ENCODE data around the gene CDC34. TPM values are rescaled to one million over a fixed set of nuclear protein-coding genes. Genes with fewer than 3 reads are reported as not detected.

The CDC34 gene, protein sequence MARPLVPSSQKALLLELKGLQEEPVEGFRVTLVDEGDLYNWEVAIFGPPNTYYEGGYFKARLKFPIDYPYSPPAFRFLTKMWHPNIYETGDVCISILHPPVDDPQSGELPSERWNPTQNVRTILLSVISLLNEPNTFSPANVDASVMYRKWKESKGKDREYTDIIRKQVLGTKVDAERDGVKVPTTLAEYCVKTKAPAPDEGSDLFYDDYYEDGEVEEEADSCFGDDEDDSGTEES
- total RNA-seq, result 51.9 and 64.0 TPM in 2 replicates

DNA sequence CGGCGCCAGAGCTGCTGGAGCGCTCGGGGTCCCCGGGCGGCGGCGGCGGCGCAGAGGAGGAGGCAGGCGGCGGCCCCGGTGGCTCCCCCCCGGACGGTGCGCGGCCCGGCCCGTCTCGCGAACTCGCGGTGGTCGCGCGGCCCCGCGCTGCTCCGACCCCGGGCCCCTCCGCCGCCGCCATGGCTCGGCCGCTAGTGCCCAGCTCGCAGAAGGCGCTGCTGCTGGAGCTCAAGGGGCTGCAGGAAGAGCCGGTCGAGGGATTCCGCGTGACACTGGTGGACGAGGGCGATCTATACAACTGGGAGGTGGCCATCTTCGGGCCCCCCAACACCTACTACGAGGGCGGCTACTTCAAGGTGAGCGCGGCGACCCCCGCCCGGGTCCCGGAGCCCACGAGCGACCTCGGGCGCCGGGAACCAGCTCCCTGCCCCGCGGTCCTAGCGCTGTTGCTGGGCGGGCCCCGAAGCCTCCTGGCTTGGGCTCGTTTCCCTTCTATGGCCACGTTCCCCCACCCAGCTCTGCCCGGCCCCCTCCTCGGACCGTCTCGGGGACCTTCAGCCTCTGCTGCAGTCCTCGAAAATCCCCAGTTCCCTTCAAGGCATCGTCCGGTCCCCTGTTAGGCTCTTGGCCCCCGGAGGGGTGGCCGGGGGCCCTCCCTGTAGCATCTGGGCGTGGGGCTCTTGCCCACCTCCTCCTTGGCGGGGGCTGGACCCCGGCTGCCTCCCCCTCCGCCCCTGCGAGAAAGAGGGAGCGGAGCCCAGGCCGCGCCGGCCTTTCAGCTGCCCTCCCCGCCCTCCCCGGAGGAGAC lies at the start of gene CDC34:
Gene CDC34, plus strand, starts transcription at position 8 of the 808 bp plus-strand sequence. Its CDS starts 172 bp downstream, at position 180.

DNA sequence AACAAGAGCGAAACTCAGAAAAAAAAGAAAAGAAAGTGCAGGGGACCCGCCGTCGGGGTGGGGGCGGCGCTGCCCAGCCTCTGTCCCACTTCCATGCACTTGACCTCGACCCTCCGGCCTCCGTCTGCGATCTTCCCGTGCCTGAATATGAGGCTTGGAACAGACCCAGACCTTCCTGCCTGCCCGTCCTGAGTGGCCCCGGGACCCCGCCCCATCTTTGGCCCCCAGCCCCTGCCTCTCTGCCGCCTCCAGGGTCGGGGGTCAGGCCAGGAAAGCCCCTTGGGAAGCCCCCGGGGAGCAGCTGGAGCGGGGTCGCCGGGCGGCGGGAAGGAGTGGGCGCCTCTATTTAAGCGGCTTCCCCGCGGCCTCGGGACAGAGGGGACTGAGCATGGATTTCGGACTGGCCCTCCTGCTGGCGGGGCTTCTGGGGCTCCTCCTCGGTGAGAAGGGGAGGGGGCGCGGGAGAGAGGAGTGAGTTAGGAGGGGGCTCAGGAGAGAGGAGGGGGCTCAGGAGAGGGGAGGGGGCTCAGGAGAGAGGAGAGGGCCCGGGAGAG lies 35.4 kb upstream of the CDC34 start, which contains the start of gene MADCAM1:
Gene MADCAM1, plus strand, starts transcription at position 375 of the 554 bp plus-strand sequence. Its CDS starts 14 bp downstream, at position 389.

DNA sequence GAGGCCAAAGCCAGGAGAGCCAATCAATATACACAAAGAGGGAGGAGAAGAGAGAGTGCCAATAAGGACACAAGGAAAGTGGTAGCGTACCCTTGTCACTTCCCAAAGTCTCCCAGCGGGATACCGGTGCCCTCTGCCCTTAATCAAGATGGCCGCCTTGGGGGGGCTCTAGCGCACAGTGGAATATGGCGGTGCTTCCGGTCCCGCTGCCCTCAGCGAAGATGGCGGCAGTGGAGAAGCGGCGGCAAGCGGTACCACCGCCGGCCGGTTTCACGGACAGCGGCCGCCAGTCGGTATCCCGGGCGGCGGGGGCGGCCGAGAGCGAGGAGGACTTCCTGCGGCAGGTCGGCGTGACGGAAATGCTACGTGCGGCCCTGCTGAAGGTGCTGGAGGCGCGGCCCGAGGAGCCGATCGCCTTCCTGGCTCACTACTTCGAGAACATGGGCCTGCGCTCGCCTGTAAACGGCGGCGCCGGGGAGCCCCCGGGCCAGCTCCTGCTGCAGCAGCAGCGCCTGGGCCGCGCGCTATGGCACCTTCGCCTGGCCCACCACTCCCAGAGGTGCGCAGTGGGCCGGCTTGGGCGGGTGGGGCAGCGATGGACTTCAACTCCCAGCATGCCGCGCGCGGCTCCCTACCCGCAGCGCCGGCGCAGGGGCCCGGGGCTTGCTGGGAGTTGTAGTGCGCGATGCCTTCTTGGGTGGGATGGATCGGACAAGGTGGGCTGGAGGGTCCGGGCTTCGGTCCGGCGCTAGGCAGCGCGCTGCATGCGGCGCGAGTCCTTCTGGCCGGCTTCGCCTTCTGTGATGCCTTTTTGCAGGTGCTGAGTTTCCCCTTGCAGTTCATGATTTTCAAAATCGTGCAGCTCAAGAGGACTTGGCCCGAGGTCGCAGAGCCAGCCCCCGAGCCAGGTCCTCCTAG lies 24.0 kb upstream of the CDC34 start, which contains the start of gene TPGS1:
Gene TPGS1, plus strand, starts transcription at position 212 of the 918 bp plus-strand sequence. Its CDS starts 10 bp downstream, at position 222.

DNA sequence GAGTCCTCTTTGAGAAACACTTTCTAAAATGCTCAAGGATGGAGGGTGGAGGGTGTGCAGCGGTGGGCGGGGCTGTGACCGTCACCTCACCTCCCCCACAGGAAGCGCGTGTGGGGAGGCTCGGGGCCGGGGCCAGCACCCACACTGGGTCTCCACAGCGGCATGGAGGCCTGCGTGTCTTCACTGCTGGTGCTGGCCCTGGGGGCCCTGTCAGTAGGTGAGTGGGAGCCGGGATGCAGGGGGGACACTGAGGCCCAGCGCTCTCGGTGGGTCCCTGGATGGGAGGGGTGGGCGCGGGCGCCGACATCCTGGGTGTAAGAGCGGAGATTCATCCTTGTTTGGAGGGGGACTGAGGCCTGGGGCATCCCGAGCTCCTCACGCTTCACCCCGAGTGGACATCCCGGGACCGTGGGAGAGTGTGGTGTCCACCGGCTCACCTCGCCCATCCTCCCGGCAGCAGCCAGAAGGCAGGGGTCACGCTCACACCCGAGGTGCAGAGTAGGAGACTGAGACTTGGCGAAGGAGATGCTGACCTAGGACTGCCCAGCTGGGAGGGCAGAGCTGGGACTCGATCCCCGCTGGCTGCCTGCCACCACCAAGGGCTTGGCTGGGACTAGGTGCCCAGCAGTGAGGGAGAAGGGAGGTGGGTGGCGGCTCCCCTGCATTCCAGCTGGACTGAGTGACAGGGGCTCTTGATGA lies 12.5 kb downstream of the CDC34 start, which contains the start of gene GZMM:
Gene GZMM, plus strand, starts transcription at position 144 of the 699 bp plus-strand sequence. Its CDS starts 19 bp downstream, at position 163.

DNA sequence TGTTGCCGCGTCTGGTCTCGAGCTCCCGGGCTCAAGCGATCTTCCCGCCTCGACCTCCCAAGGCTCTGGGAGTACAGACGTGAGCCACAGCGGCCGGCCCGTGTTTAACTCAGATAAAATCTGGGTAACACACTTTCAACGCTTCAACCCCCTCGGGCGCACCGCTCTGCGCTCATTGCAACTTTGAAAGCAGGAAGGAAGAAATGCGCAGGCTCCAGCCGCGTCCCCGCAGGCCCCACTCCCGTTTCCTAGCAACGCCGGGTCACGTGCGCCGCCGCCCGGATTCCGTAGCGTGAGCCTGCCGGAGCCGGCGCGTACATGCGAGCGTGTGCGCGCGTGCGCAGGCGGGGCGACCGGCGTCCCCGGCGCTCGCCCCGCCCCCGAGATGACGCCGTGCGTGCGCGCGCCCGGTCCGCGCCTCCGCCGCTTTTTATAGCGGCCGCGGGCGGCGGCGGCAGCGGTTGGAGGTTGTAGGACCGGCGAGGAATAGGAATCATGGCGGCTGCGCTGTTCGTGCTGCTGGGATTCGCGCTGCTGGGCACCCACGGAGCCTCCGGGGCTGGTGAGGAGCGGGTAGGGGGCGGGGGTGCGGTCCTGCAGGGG lies 40.7 kb downstream of the CDC34 start, which contains the start of gene BSG:
Gene BSG, plus strand, starts transcription at position 457 of the 603 bp plus-strand sequence. Its CDS starts 39 bp downstream, at position 496.

DNA sequence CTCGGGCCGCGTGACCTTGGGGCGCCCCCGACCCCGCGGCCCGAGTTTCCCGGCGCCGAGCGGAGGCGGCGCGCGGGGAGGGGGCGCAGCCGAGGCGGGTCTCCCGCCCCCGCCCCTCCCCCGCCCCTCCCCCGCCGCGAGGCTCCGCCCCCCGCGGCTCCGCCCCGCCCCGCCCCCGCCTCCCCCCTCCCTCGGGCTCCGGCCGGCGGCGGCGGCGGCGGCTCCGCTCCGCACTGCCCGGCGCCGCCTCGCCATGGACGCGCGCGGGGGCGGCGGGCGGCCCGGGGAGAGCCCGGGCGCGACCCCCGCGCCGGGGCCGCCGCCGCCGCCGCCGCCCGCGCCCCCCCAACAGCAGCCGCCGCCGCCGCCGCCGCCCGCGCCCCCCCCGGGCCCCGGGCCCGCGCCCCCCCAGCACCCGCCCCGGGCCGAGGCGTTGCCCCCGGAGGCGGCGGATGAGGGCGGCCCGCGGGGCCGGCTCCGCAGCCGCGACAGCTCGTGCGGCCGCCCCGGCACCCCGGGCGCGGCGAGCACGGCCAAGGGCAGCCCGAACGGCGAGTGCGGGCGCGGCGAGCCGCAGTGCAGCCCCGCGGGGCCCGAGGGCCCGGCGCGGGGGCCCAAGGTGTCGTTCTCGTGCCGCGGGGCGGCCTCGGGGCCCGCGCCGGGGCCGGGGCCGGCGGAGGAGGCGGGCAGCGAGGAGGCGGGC lies 58.3 kb downstream of the CDC34 start, which contains the start of gene HCN2:
Gene HCN2, plus strand, starts transcription at position 189 of the 703 bp plus-strand sequence. Its CDS starts 65 bp downstream, at position 254.

Other genes with a start within 250 kb of the CDC34 start
- gene PLPP2, start 240.4 kb upstream of the CDC34 start, total RNA-seq, result 1.9 and 2.2 TPM in 2 replicates
- 36.2 and 39.1 TPM in 2 replicates for gene MIER2, start 187.0 kb upstream of the CDC34 start, total RNA-seq
- 0.07 TPM in 1 of 2 replicates, not detected in the other for gene C2CD4C, start 122.6 kb upstream of the CDC34 start, total RNA-seq
- gene SHC2, start 70.7 kb upstream of the CDC34 start, total RNA-seq, result 0.33 and 2.4 TPM in 2 replicates
- 0.13 and 0.20 TPM in 2 replicates for gene MADCAM1, start 35.3 kb upstream of the CDC34 start, total RNA-seq
- 18.9 and 22.3 TPM in 2 replicates for gene TPGS1, start 24.3 kb upstream of the CDC34 start, total RNA-seq
- gene GZMM, start 12.3 kb downstream of the CDC34 start, total RNA-seq, result 0.17 TPM in 1 of 2 replicates, not detected in the other
- 556 and 625 TPM in 2 replicates for gene BSG, start 40.8 kb downstream of the CDC34 start, total RNA-seq
- 2.4 and 4.6 TPM in 2 replicates for gene HCN2, start 58.1 kb downstream of the CDC34 start, total RNA-seq
- gene POLRMT, start 101.8 kb downstream of the CDC34 start, total RNA-seq, result 25.8 and 43.3 TPM in 2 replicates
- not detected in 2 replicates for gene FGF22, start 108.1 kb downstream of the CDC34 start, total RNA-seq
- gene RNF126, start 131.5 kb downstream of the CDC34 start, total RNA-seq, result 22.2 and 22.9 TPM in 2 replicates
- 55.3 and 185 TPM in 2 replicates for gene FSTL3, start 144.6 kb downstream of the CDC34 start, total RNA-seq
- not detected in 2 replicates for gene PRSS57, start 163.7 kb downstream of the CDC34 start, total RNA-seq
- 5.2 and 18.2 TPM in 2 replicates for gene PALM, start 177.2 kb downstream of the CDC34 start, total RNA-seq
- gene MISP, start 219.4 kb downstream of the CDC34 start, total RNA-seq, result 0.10 and 0.13 TPM in 2 replicates

All from smooth muscle cell of the pulmonary artery (primary cell).